CD4-positive, alpha-beta T cell treated with Interleukin-6 at 100 ng/mL for 8 hours (primary cell): ENCODE measurements around the gene SH3BP5L.
"Not testable (repeated sequence)": the region's sequence is repeated elsewhere in the genome, so short reads cannot be mapped to it uniquely, and the experiment has no call there.

Experiments
- DNase-seq: peaks from one replicate; pipeline ENCODE4 v3.0.0-alpha.2; 2020; ENCODE audit warnings: mixed read lengths, low spot score

Gene SH3BP5L

DNA sequence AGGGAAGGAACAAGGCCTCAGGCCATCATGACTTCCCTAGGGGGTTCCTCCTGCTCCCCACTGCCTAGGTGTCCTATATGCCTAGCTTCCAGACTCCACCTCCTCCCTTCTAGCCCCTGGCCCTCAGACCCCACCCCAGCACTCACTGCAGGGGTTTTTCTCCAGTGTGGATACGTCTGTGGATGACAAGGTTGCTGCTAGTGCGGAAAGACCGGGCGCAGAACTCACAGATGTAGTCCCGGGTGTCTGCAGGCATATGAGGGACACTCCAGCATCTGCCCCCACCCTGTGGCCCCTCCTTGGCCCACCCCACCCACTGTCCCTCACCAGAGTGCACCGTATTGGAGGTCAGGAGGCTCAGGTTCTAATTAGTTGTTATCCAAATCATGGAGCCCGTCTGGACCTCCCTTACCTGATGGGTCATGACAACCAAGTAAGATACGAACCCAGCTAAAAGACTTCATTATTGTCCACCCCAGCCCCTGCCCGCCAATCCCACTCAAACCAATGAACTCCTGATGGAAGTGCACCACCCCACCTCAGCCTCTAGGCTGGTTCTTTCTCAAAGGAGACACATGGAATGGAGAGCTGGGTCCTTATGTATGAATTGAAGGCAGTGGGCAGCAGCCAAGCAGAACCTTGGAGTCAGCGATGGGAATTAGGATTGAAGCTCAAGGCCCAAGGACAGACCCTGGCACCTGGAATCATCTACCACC lies 25.0 kb upstream of the SH3BP5L start:
- DNase-seq, result no peak

- DNase-seq, result no peak
Measured at GRCh38 chr1:248850124-248850523, 24.4 kb upstream of the SH3BP5L start.

GRCh38 chr1:248849637-248850036 lies 23.9 kb upstream of the SH3BP5L start:
- DNase-seq, result no peak

DNA sequence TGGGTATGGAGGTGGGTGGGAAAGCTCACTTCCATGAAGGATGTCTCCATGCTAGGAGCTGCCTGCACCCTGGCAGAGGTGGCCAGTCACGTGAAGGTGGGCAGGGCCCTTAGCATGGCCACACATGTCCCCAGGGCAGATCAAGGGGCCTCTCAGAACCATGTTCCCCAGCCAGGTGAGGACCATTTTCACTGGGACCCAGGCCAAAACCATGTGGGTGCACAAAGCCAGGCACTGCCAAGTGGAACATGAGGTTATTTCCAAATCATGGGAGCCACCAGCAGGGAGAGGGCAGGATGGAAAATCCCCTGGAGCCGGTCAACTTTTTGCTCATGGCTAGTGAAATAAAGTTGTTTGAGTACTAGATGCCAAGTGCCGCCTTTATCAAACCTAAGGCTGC lies 23.4 kb upstream of the SH3BP5L start:
- no peak for DNase-seq

DNA sequence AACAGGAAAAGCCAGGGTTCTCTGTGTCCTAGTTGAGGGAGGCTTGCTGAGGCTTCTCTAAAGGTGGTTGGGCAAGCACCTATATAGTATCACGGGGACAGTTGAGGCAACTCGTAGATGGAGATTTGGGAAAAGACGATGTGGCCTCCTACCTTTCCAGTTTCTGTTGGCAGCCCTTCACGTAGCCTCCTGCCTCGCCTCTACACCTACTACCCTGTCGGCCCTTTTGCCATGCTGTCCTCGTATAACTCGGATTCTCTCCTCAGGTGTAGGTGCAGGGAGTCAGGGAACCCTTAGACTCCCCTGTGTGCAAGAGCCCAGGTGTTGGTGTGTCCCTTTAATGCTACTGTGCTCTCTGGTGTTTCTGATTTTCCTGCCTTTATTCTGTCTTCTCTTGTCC lies 22.9 kb upstream of the SH3BP5L start:
- DNase-seq, result no peak

- DNase-seq, result no peak
Measured at GRCh38 chr1:248847956-248848561, 22.3 kb upstream of the SH3BP5L start.

- no peak for DNase-seq
Measured at GRCh38 chr1:248847181-248847955, 21.7 kb upstream of the SH3BP5L start.

- DNase-seq, result no peak
Measured at GRCh38 chr1:248844526-248844925, 18.8 kb upstream of the SH3BP5L start.

DNA sequence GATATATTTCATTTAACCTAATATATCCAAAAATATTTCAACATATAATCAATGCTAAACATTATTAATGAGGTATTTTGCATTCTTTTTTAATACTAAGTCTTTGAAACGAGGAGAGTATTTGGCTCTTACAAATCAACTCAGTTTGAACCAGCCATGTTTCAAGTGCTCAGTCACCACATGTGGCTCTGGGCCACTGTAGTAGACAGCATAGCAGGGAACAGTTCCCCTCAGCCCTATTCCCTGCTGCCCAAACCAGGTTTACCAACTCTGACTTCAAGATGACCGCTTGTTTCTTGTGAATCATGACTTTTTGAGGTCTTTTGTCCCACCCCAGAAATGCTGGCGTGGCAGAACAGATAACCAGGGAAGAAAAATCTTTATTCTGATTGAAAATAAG lies 18.0 kb upstream of the SH3BP5L start:
- no peak for DNase-seq

DNA sequence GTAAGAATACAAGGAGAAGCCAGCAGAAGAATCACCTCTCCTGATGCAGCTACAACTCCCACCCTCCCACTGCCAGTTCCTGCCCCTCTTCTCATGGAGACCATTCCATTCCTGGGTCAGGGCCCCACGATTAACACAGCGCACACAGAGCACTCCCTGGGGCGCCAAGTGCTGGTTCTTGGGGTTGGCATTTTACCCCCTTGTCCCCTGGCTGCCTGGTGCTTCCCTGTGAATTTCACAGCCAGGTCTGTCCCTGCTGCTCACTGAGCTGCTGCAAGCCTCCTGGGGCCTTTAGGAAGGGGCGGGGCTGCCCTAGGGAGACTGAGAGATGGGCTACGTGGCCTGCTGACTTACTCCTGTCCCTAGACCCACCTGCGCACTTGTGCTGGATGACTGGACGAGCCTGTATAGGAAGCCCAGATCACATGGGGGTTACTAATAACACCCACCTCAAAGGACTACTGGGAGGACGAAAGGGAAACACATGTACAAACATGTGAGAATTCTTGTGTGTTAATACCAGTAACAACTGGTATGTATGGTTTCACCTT lies 17.1 kb upstream of the SH3BP5L start:
- no peak for DNase-seq

DNA sequence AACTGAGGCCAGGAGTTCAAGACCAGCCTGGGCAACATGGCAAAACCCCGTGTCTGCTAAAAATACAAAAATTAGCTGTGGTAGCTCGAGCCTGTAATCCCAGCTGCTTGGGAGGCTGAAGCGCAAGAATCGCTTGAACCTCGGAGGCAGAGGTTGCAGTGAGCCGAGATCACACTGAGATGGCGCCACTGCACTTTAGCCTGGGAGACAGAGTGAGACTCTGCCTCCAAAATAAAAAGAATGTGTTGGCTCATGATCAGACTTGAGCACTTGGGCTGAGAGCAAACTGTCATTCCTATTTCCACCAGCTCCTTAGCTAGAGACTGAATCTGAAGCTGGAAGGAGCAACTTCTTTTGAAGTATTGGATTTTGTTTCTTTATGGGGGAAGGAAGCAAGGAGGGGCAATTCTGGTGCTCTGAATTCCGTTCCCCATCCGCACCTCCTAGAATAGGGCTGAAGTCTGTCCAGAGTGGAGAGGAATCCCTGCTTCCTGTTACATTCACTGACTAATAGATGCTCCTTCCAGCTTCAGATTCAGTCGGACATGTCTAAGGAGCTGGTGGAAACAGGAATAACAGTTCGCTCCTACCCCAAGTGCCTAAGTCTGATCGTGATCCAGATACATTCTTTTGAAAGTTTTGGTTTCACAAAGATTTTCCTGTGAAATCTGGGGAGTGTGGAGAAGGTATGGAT lies 16.1 kb upstream of the SH3BP5L start:
- peak; percentile 34 for DNase-seq

DNA sequence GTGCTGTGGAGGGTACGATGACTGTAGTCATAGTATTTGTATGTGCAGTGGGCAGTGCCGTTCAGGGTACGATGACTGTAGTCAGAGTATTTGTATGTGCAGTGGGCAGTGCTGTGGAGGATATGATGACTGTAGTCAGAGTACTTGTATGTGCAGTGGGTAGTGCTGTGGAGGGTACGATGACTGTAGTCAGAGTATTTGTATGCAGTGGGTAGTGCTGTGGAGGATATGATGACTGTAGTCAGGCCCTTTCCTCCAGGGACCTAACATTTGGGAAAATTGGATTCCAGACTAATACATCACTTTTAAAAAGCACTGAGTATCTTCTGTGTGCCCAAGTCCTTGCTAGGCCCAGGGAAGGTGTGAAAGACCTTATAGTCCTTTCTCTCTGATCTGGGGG lies 15.2 kb upstream of the SH3BP5L start:
- no peak for DNase-seq

GRCh38 chr1:248839168-248839555 lies 13.4 kb upstream of the SH3BP5L start:
- DNase-seq, result no peak

- DNase-seq, result peak; percentile 87
Measured at GRCh38 chr1:248838357-248839167, 12.8 kb upstream of the SH3BP5L start.

- DNase-seq, result peak; percentile 93
Measured at GRCh38 chr1:248837781-248838356, 12.2 kb upstream of the SH3BP5L start, which contains the start of gene ZNF672. Gene ZNF672, plus strand, starts transcription at chr1:248838224. Its CDS starts 9,051 bp downstream, at chr1:248847275.

- DNase-seq, result no peak
Measured at GRCh38 chr1:248837045-248837780, 11.5 kb upstream of the SH3BP5L start.

DNA sequence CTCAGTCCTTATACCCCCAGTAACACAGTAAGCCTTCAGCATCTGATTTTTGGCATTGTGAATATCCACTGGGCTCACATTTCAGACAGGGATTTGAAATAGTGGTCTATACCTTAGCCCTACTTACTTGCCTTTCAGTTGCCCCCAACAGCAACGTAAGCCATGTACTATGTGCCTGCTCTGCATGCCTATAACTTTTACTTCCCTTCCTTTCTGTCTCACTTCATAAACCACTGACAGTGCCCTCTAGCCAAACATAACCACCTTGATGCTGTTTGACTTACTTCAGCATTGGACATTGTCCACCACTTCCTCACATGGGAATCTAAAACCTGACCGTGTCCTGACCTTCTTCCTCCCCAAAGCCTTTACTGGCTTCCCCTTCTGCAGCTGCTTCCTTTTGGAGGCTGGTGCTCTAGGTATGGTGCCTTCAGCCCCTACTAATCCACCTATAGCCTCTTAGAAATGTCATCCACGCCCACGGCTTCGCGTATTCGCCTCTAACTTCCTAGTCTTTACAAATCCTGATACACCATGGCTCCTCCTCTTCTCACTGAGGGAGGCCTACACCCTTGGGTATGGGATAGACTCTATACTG lies 8.7 kb upstream of the SH3BP5L start:
- DNase-seq, result no peak

DNA sequence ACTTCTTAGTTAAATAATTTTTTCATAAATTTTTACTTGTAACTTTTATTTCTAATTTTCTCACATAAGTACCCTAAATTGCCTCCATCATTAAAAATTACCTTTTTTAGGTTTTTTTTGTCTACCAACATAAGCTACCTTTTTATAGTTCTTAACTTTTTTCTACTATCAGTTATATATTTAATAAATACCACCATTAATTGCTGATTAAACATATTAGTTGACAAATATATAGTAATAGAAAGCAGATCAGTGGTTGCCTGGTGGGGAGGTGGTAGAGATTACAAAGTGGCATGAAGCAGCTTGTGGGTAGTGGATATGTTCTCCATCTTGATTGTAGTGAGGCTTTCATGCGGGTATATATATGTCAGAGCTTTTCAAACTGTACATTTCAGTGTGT lies 6.1 kb upstream of the SH3BP5L start:
- DNase-seq, result no peak

DNA sequence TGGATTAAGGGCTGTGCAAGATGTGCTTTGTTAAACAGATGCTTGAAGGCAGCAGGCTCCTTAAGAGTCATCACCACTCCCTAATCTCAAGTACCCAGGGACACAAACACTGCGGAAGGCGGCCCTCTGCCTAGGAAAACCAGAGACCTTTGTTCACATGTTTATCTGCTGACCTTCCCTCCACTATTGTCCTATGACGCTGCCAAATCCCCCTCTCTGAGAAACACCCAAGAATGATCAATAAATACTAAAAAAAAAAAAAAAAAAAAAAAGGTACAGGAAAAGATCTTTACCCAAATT lies 5.0 kb upstream of the SH3BP5L start:
- DNase-seq, result not testable (repeated sequence)

DNA sequence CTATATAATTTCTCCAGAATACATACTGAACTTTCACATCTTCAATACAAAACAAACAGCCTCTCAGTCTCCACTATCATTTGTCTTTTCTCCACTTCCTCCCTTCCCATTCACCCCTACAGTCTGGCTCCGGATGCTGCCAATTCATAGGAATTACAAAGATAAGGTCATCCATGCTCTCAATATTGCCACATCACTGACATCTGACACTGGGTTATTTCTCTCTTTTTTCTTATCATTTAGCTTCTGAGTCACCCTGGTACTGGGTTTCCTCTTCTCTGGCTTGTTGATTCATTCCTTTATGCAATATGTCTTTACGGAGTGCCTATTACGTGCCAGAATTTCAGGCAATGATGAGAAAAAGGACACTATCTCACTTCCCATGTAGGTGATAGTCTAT lies 3.1 kb upstream of the SH3BP5L start:
- DNase-seq, result no peak
